Pancreas (tissue), 10 donors: ENCODE results near the gene GMIP. TPM values are rescaled to one million over a fixed set of nuclear protein-coding genes. Genes with fewer than 3 reads are reported as not detected.
A peak's percentile ranks its signal among the peaks of the same experiment; 100 is the strongest.
"Not testable (repeated sequence)": the region's sequence is repeated elsewhere in the genome, so short reads cannot be mapped to it uniquely, and the experiment has no call there.

ENCODE experiments used
- ATAC-seq, 4 donors: fragments of 200-7000 bp; cut with Tn5 transposase; one replicate each; pipeline versions ENCODE4 v1.8.0 to v1.9.1; 2020; ENCODE audit warnings: mild to moderate bottlenecking in 4 of 4, moderate library complexity in 4 of 4
- DNase-seq, 6 donors: peaks; one replicate each; pipeline ENCODE4 v3.0.0-alpha.2; 2020
- FAIRE-seq: peaks from 2 replicates; lab custom pipeline; 2012; peaks lifted over from hg19 to GRCh38; lab: Jason Lieb, UNC
- H3K27ac ChIP-seq, 4 donors: fragments of 200-600 bp; sonication (generic); 1 replicate in 3 of 4; 2 replicates in 1 of 4; pipeline versions ENCODE4 v1.5.0 to v1.8.0; 2020
- H3K27me3 ChIP-seq, 4 donors: fragments of 200-600 bp; one replicate each; pipeline ENCODE4 v1.8.0; 2021
- H3K36me3 ChIP-seq, 3 donors: fragments of 200-600 bp; sonication (generic) in 1 of 3; one replicate each; pipeline versions ENCODE4 v1.5.0 to v1.8.0; 2020 to 2021
- H3K4me1 ChIP-seq, 3 donors: fragments of 200-600 bp; one replicate each; pipeline ENCODE4 v1.8.0; 2021
- H3K4me3 ChIP-seq, 4 donors: fragments of 200-600 bp; sonication (generic) in 2 of 4; one replicate each; pipeline versions ENCODE4 v1.5.0 to v1.8.0; 2020 to 2021
- H3K9me3 ChIP-seq, 4 donors: fragments of 200-600 bp; one replicate each; pipeline ENCODE4 v1.8.0; 2021
- CTCF ChIP-seq, 4 donors: fragments of 200-600 bp; sonication (generic) in 3 of 4; IDR thresholded peaks; one replicate each; pipeline versions ENCODE4 v1.5.0 to v1.8.0; 2021; ENCODE audit warnings: antibody characterized with exemption in 4 of 4
- WGBS, 2 donors: extraction: QIAGEN DNeasy Blood & Tissue Kit; methylation state at CpG; one replicate each; pipeline ENCODE4 v1.1.7; 2013; 5-methylcytosine and 5-hydroxymethylcytosine counted together
- intact Hi-C, 3 donors: fragments of 100-400 bp; cut with DNase I; formaldehyde crosslinking; loops; one replicate each; pipeline versions ENCODE4 v1.11.1 to v1.14.2; 2022
- polyA plus RNA-seq, 2 donors: library from polyadenylated mRNA; stranded (reverse); fragments of 200-250 nt; gene quantifications; one replicate each; pipeline ENCODE4 v1.2.3, GENCODE V29; 2013
- total RNA-seq, 6 donors: library from RNA; stranded (reverse); fragmentation: NEBNext Ultra II Directional in 4 of 6; extraction: Animal tissue kit (Norgen Biotek cat#: 25700) in 4 of 6; gene quantifications; one replicate each; pipeline versions ENCODE4 v1.2.1 to v1.2.4, GENCODE V29; 2021 to 2023
- donor health status: healthy with polysubstance abuse.
- donor health status: DM: no; HTN: no; CAD: no; lungs with moderate emphysema.
- donor health status: DM: no; HTN: no; CAD: no.
- donor health status: control.
- donor health status: control.
- donor health status: Bipolar disorder and iron deficiency.
- donor health status: DM: yes; HTN: yes; CAD: no.
- donor health status: DM: no; HTN: no; CAD: no.
- donor health status: DM: no; HTN: no; CAD: no.
- donor health status: DM: yes; HTN: yes; CAD: no.

Gene GMIP
- total RNA-seq (10 to 100 TPM in 1 of 6 donors, 1 to 10 TPM in 5; 5.4 to 16.4 (median 6.6) TPM), polyA plus RNA-seq (10 to 100 TPM in 1 of 2 donors, 1 to 10 TPM in 1; 3.5 to 10.5 TPM)

- ATAC-seq (peak; percentile 92 to 95 (median 94)), FAIRE-seq (no peak), DNase-seq (peak; percentile 75 to 94 (median 84))
- Histone ChIP-seq H3K4me1 (no peaks in the 10 kb centered on the region), H3K36me3 (peaks cover 0 to 22% (median 20%) of the 10 kb centered on the region in 3 donors), H3K9me3 (no peaks in the 10 kb centered on the region), H3K27ac (peak within 1 kb of the TSS; percentile 47 to 69 (median 53)), H3K4me3 (peak within 1 kb of the TSS; percentile 30 to 87 (median 80)), H3K27me3 (no peaks in the 10 kb centered on the region)
- WGBS, 2 donors: 1 to 2% methylated on average over 35 to 50 of the region's 50 CpGs
- intact Hi-C loops: loop anchor here in 1 of 3 donors (5.0 kb wide), 1 partner anchor 111 kb away; no protein-coding TSS in a partner anchor
- TF ChIP-seq CTCF (IDR thresholded peaks at IDR 0.05): peak; percentile 66 to 85 (median 80)
These were observed at the start of gene GMIP for GRCh38 chr19:19643158-19644053. TSS of gene GMIP (minus strand) at chr19:19643657. CDS start at chr19:19643529, 128 bp downstream.

- WGBS, 2 donors: 89 to 93% methylated on average over 10 of the region's 10 CpGs
- H3K36me3 ChIP-seq: no peaks in the 10 kb centered on the region
- no peak overlapping the region for H3K27ac ChIP-seq
- no peak overlapping the region for H3K4me3 ChIP-seq
- H3K4me1 ChIP-seq: no peaks in the 10 kb centered on the region
- DNase-seq (no peak), FAIRE-seq (no peak), ATAC-seq (no peak)
- intact Hi-C loops: no loop called here
- H3K27me3 ChIP-seq: no peaks in the 10 kb centered on the region
- no peak for TF ChIP-seq CTCF (IDR thresholded peaks at IDR 0.05)
- H3K9me3 ChIP-seq: no peaks in the 10 kb centered on the region
These were observed 48.2 kb upstream of the GMIP start for GRCh38 chr19:19691683-19692082.

GRCh38 chr19:19689023-19689422 is 45.6 kb upstream of the GMIP start:
- FAIRE-seq, DNase-seq, H3K4me3 ChIP-seq, H3K4me1 ChIP-seq, ATAC-seq, H3K36me3 ChIP-seq, H3K27ac ChIP-seq, intact Hi-C loops, H3K9me3 ChIP-seq, H3K27me3 ChIP-seq: not testable (repeated sequence)
- WGBS, 2 donors: 99% methylated on average over 10 of the region's 10 CpGs

GRCh38 chr19:19687090-19687489 is 43.6 kb upstream of the GMIP start:
- ATAC-seq: peak in 1 of 4 donors; percentile 44
- DNase-seq: no peak
- Histone ChIP-seq H3K9me3 (no peaks in the 10 kb centered on the region), H3K4me3 (no peak overlapping the region), H3K27ac (no peak overlapping the region), H3K27me3 (no peaks in the 10 kb centered on the region), H3K4me1 (no peaks in the 10 kb centered on the region), H3K36me3 (no peaks in the 10 kb centered on the region)
- WGBS, 2 donors: 94 to 96% methylated on average over 3 of the region's 3 CpGs
- FAIRE-seq: no peak
- intact Hi-C loops: no loop called here
- TF ChIP-seq CTCF (IDR thresholded peaks at IDR 0.05): no peak

- no peak overlapping the region for H3K4me3 ChIP-seq
- no peaks in the 10 kb centered on the region for H3K27me3 ChIP-seq
- no peaks in the 10 kb centered on the region for H3K4me1 ChIP-seq
- no peaks in the 10 kb centered on the region for H3K36me3 ChIP-seq
- ATAC-seq (no peak), DNase-seq (no peak), FAIRE-seq (no peak)
- no peak overlapping the region for H3K27ac ChIP-seq
- TF ChIP-seq CTCF (IDR thresholded peaks at IDR 0.05): no peak
- H3K9me3 ChIP-seq: no peaks in the 10 kb centered on the region
- WGBS, 2 donors: 94 to 96% methylated on average over 6 of the region's 6 CpGs
- intact Hi-C loops: no loop called here
These were observed 43.1 kb upstream of the GMIP start for GRCh38 chr19:19686580-19686979.

- H3K4me1 ChIP-seq, DNase-seq, ATAC-seq, H3K4me3 ChIP-seq, H3K9me3 ChIP-seq, FAIRE-seq, H3K36me3 ChIP-seq, intact Hi-C loops, H3K27me3 ChIP-seq, H3K27ac ChIP-seq: not testable (repeated sequence)
- 98 to 99% methylated on average over 15 of the region's 15 CpGs for WGBS, 2 donors
These were observed 42.7 kb upstream of the GMIP start for GRCh38 chr19:19686119-19686518.
